K562 (cell line): ENCODE measurements around the gene ARHGEF40. TPM values are rescaled to one million over a fixed set of nuclear protein-coding genes. Genes with fewer than 3 reads are reported as not detected.

Experiments
- ATAC-seq: fragments of 200-7000 bp; cut with Tn5 transposase; 3 replicates; pipeline ENCODE4 v1.9.1; 2020; ENCODE audit warnings: moderate library complexity
- BruUV-seq: library from RNA; stranded (reverse); fragments of 400-500 nt; replicated peaks from 2 replicates; lab custom pipeline; 2021; lab: Mats Ljungman, UMichigan
- CTCF ChIA-PET: fragments of 300-600 bp; formaldehyde crosslinking; extraction: SDS; loops from one replicate; lab custom pipeline; 2021; ENCODE audit warnings: low intra/inter-chr PET ratio; lab: Yijun Ruan, JAX
- POLR2A ChIA-PET: fragments of 300-600, 350-650 bp; sonication (Branson Sonifier 250); formaldehyde crosslinking; extraction: SDS; loops from one replicate; lab custom pipeline; 2021; ENCODE audit warnings: antibody characterized with exemption, inconsistent platforms; lab: Yijun Ruan, JAX
- DNase-seq, 4 experiments: peaks; one replicate each; pipeline versions ENCODE4 v3.0.0 to v3.0.0-alpha.2; 2011 to 2018; ENCODE audit warnings: low spot score in 3 of 4, mixed read lengths in 3 of 4; ENCODE audit errors: extremely low read depth in 1 of 4
- FAIRE-seq: peaks from 2 replicates; lab custom pipeline; 2011; peaks lifted over from hg19 to GRCh38; lab: Jason Lieb, UNC
- H2AFZ ChIP-seq: 2 replicates; pipeline ENCODE4 v1.6.0; 2011; ENCODE audit warnings: low read depth, low read length, control low read depth, inconsistent platforms
- H3K27ac ChIP-seq: fragments of 200-600 bp; 3 replicates; pipeline ENCODE4 v1.8.0; 2011; ENCODE audit warnings: low read depth, mild to moderate bottlenecking, control low read depth, inconsistent platforms, low read length, moderate library complexity, mixed read lengths; ENCODE audit errors: extremely low read depth
- H3K27me3 ChIP-seq, 2 experiments: fragments of 300-600 bp in 1 of 2; 2 replicates in 1 of 2; 3 replicates in 1 of 2; pipeline versions ENCODE4 v1.6.0 to v1.8.0; 2011; ENCODE audit warnings: inconsistent platforms in 2 of 2, low read length in 2 of 2, mild to moderate bottlenecking in 1 of 2, mixed read lengths in 1 of 2, moderate library complexity in 1 of 2; ENCODE audit not compliant: control insufficient read depth in 2 of 2, insufficient read depth in 2 of 2
- H3K36me3 ChIP-seq: fragments of 300-600 bp; 3 replicates; pipeline ENCODE4 v1.8.0; 2011; ENCODE audit warnings: mild to moderate bottlenecking, low read length, inconsistent platforms; ENCODE audit not compliant: control insufficient read depth, insufficient read depth
- H3K4me1 ChIP-seq, 2 experiments: fragments of 200-600 bp in 1 of 2; replicated peaks in 1 of 2; 2 replicates in 1 of 2; 3 replicates in 1 of 2; pipeline versions ENCODE4 v1.5.1 to v1.8.0; 2011; ENCODE audit warnings: inconsistent platforms in 2 of 2, low read length in 2 of 2, mild to moderate bottlenecking in 1 of 2, mixed read lengths in 1 of 2, moderate library complexity in 1 of 2; ENCODE audit not compliant: control insufficient read depth in 2 of 2, insufficient read depth in 2 of 2
- H3K4me2 ChIP-seq: 2 replicates; pipeline ENCODE4 v1.6.1; 2011; ENCODE audit warnings: low read length, control low read depth, inconsistent platforms, mixed read lengths; ENCODE audit not compliant: insufficient read depth
- H3K4me3 ChIP-seq: fragments of 200-600 bp; sonication (generic), shearing (Covaris generic); 2 replicates; pipeline ENCODE4 v1.5.1; 2016; ENCODE audit warnings: control low read depth, inconsistent platforms
- H3K79me2 ChIP-seq: fragments of 200-600 bp; 3 replicates; pipeline ENCODE4 v1.8.0; 2011; ENCODE audit warnings: low read length, inconsistent platforms; ENCODE audit not compliant: control insufficient read depth, insufficient read depth
- H3K9ac ChIP-seq, 2 experiments: 2 replicates each; pipeline versions ENCODE4 v1.6.0 to v1.6.1; 2011; ENCODE audit warnings: low read depth in 2 of 2, low read length in 2 of 2, control low read depth in 1 of 2, inconsistent platforms in 1 of 2, mild to moderate bottlenecking in 1 of 2, mixed read lengths in 1 of 2; ENCODE audit not compliant: insufficient read depth in 1 of 2
- H3K9me1 ChIP-seq: one replicate; pipeline ENCODE4 v1.6.0; 2011; ENCODE audit warnings: inconsistent platforms, mild to moderate bottlenecking, low read length, moderate library complexity; ENCODE audit not compliant: control insufficient read depth, insufficient read depth
- H3K9me3 ChIP-seq: replicated peaks from 2 replicates; pipeline ENCODE4 v1.5.1; 2011; ENCODE audit warnings: low read depth, low read length, inconsistent platforms; ENCODE audit not compliant: control insufficient read depth, insufficient read depth
- H4K20me1 ChIP-seq: replicated peaks from 2 replicates; pipeline ENCODE4 v1.6.1; 2011; ENCODE audit warnings: low read length, inconsistent platforms, mixed read lengths; ENCODE audit not compliant: control insufficient read depth, insufficient read depth
- ATF3 ChIP-seq, 2 experiments: fragments of 450-650 bp in 1 of 2; sonication (generic) in 1 of 2; formaldehyde crosslinking in 1 of 2; IDR thresholded peaks in 1 of 2; conservative IDR thresholded peaks in 1 of 2; 2 replicates each; pipeline versions ENCODE4 v1.6.1 to v1.8.1; 2016 to 2023; ENCODE audit warnings: mild to moderate bottlenecking in 2 of 2, moderate library complexity in 2 of 2, inconsistent platforms in 1 of 2, missing genetic modification reagents in 1 of 2
- CREB3 ChIP-seq: fragments of 450-650 bp; conservative IDR thresholded peaks from 2 replicates; pipeline ENCODE4 v1.6.1; 2016; ENCODE audit warnings: missing genetic modification characterization, low read depth, mild to moderate bottlenecking, missing compliant biosample characterization, moderate library complexity
- DMBX1 ChIP-seq: fragments of 250-450 bp; sonication (Bioruptor Pico); IDR thresholded peaks from 2 replicates; pipeline ENCODE4 v1.8.0; 2022; ENCODE audit warnings: inconsistent platforms, mild to moderate bottlenecking, moderate library complexity, borderline replicate concordance
- FIP1L1 ChIP-seq: fragments of 200-400 bp; formaldehyde crosslinking; IDR thresholded peaks from 2 replicates; pipeline ENCODE4 v1.6.1; 2018; ENCODE audit warnings: mild to moderate bottlenecking, low read depth, low read length; ENCODE audit not compliant: poor library complexity, severe bottlenecking
- FOXA1 ChIP-seq: fragments of 450-650 bp; IDR thresholded peaks from 2 replicates; pipeline ENCODE4 v1.6.1; 2016; ENCODE audit warnings: mild to moderate bottlenecking, borderline replicate concordance
- FUS ChIP-seq: fragments of 200-400 bp; formaldehyde crosslinking; optimal IDR thresholded peaks from 2 replicates; pipeline ENCODE3; 2017; ENCODE audit warnings: low read depth, low read length
- HNRNPH1 ChIP-seq: fragments of 200-400 bp; formaldehyde crosslinking; optimal IDR thresholded peaks from 2 replicates; pipeline ENCODE3; 2017; ENCODE audit warnings: low read depth, mild to moderate bottlenecking, low read length, moderate library complexity
- JUN ChIP-seq, 2 experiments: sonication (generic) in 1 of 2; formaldehyde crosslinking in 1 of 2; IDR thresholded peaks; 2 replicates each; pipeline versions ENCODE4 v1.6.1 to v1.8.0; 2012 to 2022; ENCODE audit warnings: borderline replicate concordance in 2 of 2, mild to moderate bottlenecking in 2 of 2, improper control_type of control experiment in 1 of 2, low read depth in 1 of 2, low read length in 1 of 2, missing genetic modification reagents in 1 of 2
- JUND ChIP-seq, 2 experiments: IDR thresholded peaks; 2 replicates in 1 of 2; 3 replicates in 1 of 2; pipeline ENCODE4 v1.6.1; 2011; ENCODE audit warnings: borderline replicate concordance in 2 of 2, low read depth in 2 of 2, low read length in 2 of 2, improper control_type of control experiment in 1 of 2, missing biosample characterization in 1 of 2, missing genetic modification characterization in 1 of 2, missing genetic modification reagents in 1 of 2
- RFX5 ChIP-seq: IDR thresholded peaks from 2 replicates; pipeline ENCODE4 v1.6.1; 2011; ENCODE audit warnings: low read depth, mild to moderate bottlenecking, improper control_type of control experiment, low read length
- SUPT5H ChIP-seq: fragments of 450-650 bp; IDR thresholded peaks from 2 replicates; pipeline ENCODE4 v1.6.1; 2016
- TAF15 ChIP-seq: fragments of 200-400 bp; formaldehyde crosslinking; IDR thresholded peaks from 2 replicates; pipeline ENCODE4 v1.6.1; 2017; ENCODE audit warnings: mild to moderate bottlenecking, low read depth, low read length, moderate library complexity
- TRIM24 ChIP-seq, 2 experiments: fragments of 450-650 bp; IDR thresholded peaks; 2 replicates each; pipeline ENCODE4 v1.6.1; 2016
- ZBTB2 ChIP-seq: fragments of 450-650 bp; IDR thresholded peaks from 2 replicates; pipeline ENCODE4 v1.6.1; 2016; ENCODE audit warnings: antibody characterized with exemption
- ZNF3 ChIP-seq: fragments of 250-450 bp; sonication (Bioruptor Pico); IDR thresholded peaks from 2 replicates; pipeline ENCODE4 v1.5.0; 2021; ENCODE audit warnings: mild to moderate bottlenecking, moderate library complexity
- ZNF41 ChIP-seq: fragments of 250-450 bp; sonication (Bioruptor Pico); conservative IDR thresholded peaks from 2 replicates; pipeline ENCODE4 v1.4.0; 2020; ENCODE audit warnings: mild to moderate bottlenecking
- WGBS: fragments of 100-300 bp; shearing (Covaris generic); methylation state at CpG from one replicate; pipeline ENCODE4 v1.1.6; 2016; ENCODE audit warnings: low coverage, mixed read lengths; ENCODE audit not compliant: insufficient coverage; ENCODE audit errors: missing lambda C conversion rate; 5-methylcytosine and 5-hydroxymethylcytosine counted together
- in situ Hi-C: fragments of 300-500 bp; cut with MboI; formaldehyde crosslinking; loops from 4 replicates; pipeline ENCODE4 v1.15.0; 2018; ENCODE audit warnings: inconsistent platforms, mixed read lengths
- intact Hi-C: fragments of 100-400 bp; cut with micrococcal nuclease; formaldehyde crosslinking; loops from 2 replicates; pipeline ENCODE4 v1.14.2; 2022
- polyA plus RNA-seq, 8 experiments: library from polyadenylated mRNA; depleted of rRNA in 4 of 8; stranded (reverse) in 5 of 8; unstranded in 3 of 8; fragments of >200 nt; fragmentation: Nextera tagmentation in 2 of 8; fragmentation: Illumina TruSeq in 1 of 8; extraction: Ambion mirVana in 2 of 8; extraction: Trizol in 1 of 8; gene quantifications; 2 replicates each; pipeline versions ENCODE4 v1.2.1 to v1.2.3, GENCODE V29; 2011 to 2014; ENCODE audit warnings: inconsistent platforms in 1 of 8, missing spikeins in 1 of 8
- total RNA-seq, 7 experiments: library from RNA; depleted of rRNA in 6 of 7; stranded (reverse); fragments of >200 nt in 6 of 7; fragmentation: Illumina TruSeq in 2 of 7; extraction: Trizol in 2 of 7; gene quantifications; 2 replicates each; pipeline versions ENCODE4 v1.2.1 to v1.2.3, GENCODE V29; 2011 to 2021; ENCODE audit warnings: low replicate concordance in 1 of 7

The ARHGEF40 gene
- total and polyA plus RNA-seq, 9 of the 15 experiments (the other 6 are each of a cell fraction or from before 2014, with no cell fraction given) = 0.42 to 6.3 (median 3.8) TPM

DNA sequence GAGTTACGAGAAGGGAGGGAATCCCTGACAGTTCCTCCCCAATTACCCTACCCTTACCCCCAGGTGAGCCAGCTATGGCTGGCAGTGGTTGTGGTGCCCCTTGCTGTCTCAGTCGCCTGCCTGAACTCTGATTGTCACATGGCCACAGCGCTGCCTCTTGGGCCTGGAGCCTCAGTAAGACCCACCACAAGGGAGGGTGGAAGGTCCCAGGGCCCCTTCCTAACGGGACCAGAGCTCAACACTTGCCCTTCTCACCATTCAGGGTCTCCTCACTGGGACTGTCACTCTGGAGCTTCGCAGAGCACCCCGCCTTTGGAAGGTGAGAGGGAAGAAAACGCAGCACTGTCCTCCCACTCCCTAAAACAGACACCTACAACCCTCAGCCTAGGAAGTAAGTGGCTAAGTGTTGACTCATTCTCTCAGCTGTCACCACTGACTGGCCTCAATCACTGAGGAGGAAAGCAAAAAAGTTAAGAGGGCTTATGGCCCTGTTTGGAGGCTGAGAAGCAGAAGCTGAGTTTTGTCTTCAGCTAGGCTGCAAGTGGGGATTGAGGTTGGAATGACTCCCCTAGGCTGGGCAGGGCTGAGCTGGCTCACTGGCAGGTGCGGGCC, 31.8 kb downstream of the ARHGEF40 start:
- intact Hi-C loops (no loop called here), in situ Hi-C loops (no loop called here)
- Histone ChIP-seq H4K20me1 (no peaks in the 10 kb centered on the region), H3K9me1 (no peaks in the 10 kb centered on the region), H3K79me2 (0 out of 3 replicates have a peak, but pooled peaks cover 6% of the 10 kb centered on the region), H3K36me3 (no peaks in the 10 kb centered on the region), H3K27me3 (no peaks in the 10 kb centered on the region), H2AFZ (peak overlapping the region; percentile 41), H3K4me2 (peak overlapping the region; percentile 87), H3K4me3 (no peak overlapping the region), H3K27ac (peak overlapping the region; percentile 18), H3K4me1 (peaks cover 37 to 56% of the 10 kb centered on the region in 2 experiments), H3K9ac (peak overlapping the region; percentile 25 to 86; a peak in 3 of 4 replicates), H3K9me3 (no peaks in the 10 kb centered on the region)
- CTCF ChIA-PET = no interaction called here
- ATAC-seq (no peak), FAIRE-seq (peak; percentile 82), DNase-seq (peak in 2 of 4 experiments; percentile 36 to 59)
- POLR2A ChIA-PET = interaction anchor here (0.6 to 1.5 kb wide), 3 partner anchors 10 to 31 kb away, joined by 3 to 4 read pairs (median 4); partner anchors contain the start of gene ARHGEF40
- WGBS = 27% methylated on average over 7 of the region's 8 CpGs
- no TSS peak for BruUV-seq
- TF ChIP-seq JUND (IDR thresholded peaks at IDR 0.05; ENCODE audit: borderline replicate concordance, low read depth, low read length) (peak; percentile 69; the same call in 1 of the 2 replicates), JUND (tag; IDR thresholded peaks at IDR 0.05; ENCODE audit: borderline replicate concordance, low read depth, low read length) (peak; percentile 34; the same call in 1 of the 3 replicates), ZNF41 (no peak), FUS (no peak), DMBX1 (CRISPR knock-in tag) (0 out of 2 replicates have a peak, but pooled peaks have one; percentile 27), TAF15 (no peak), TRIM24 (IDR thresholded peaks at IDR 0.05) (no peak), FIP1L1 (no peak), HNRNPH1 (no peak), ZBTB2 (no peak), FOXA1 (no peak), SUPT5H (no peak), JUN (IDR thresholded peaks at IDR 0.05; ENCODE audit: borderline replicate concordance, low read depth, low read length) (0 out of 2 replicates have a peak, but pooled peaks have one; percentile 9), JUN (CRISPR knock-in tag; IDR thresholded peaks at IDR 0.05; ENCODE audit: borderline replicate concordance) (no peak), ATF3 (IDR thresholded peaks at IDR 0.05) (peak; percentile 57), ATF3 (CRISPR knock-in tag; conservative IDR thresholded peaks at IDR 0.05) (no peak), RFX5 (no peak), CREB3 (no peak), ZNF3 (CRISPR knock-in tag) (no peak)
